Activated gamma-delta T cell treated with Interleukin-2 at 50 U/mL for 16 hours (primary cell): ENCODE results near the gene DYSF.

Experiments used
- DNase-seq: peaks from one replicate; pipeline ENCODE4 v3.0.0-alpha.2; 2020

The DYSF gene

DNA sequence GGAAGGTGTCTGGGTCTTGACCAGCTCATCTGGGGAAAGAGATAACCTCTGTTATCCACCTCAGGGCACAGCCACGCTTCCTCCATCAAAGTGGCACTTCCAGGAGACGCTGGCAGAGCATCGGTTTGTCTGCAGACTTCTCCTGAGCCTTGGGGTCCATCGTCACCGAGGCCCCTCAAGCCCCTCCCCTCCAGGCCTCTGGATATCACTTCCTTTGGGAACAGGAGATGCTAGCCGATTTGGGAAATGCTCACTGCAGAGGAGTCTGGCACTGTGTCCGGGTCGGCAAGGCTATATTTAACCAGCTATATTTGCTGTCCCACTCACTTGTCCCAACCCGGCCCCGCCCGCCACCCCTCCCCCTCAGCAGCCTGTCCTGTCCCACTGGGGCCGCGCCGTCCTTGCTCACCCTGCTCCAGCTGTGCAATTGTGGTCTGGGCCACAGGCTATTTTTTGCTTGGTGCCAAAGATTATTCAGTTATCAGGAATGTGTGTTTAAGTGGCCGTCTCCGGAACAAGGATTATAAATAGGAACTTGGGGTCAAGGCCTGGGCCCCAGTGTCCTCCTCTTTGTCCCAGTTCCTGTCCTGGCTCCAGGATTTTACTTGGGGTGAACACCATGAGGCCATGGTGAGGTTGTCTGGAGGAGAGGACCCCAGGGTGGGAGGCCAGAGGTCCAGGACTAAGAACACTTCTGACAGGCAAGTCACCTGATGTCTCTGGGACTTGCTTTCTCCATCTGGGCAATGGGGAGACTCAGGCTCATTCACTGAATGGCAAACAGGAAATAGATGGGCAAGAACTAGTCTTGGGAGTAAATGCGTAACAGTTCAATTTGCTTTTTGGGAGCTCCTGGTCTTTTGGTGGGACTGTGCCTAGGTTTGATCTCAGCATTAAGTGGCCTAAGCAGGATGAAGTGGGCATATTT, 263.6 kb downstream of the DYSF start:
- no peak for DNase-seq

DNA sequence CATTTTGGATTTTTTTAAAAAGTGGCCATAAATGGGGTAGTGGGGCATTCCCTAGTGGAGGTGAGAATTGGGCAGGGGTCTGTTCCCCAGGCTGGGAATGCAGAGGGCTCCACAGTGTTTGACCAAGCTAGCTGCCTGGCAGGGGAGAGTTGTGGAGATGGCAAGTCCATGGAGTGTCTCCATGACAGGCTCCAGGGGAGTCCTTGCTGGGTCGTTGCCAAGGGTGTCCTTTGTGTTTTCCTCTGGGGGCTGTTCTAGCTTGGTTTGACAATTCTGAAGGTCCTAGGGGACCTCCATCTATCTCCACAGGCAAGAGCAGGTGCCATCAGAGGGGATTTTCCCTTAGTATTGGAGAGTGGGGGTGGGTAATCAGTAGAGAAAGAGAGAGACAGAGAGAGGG, 265.3 kb downstream of the DYSF start:
- no peak for DNase-seq

DNA sequence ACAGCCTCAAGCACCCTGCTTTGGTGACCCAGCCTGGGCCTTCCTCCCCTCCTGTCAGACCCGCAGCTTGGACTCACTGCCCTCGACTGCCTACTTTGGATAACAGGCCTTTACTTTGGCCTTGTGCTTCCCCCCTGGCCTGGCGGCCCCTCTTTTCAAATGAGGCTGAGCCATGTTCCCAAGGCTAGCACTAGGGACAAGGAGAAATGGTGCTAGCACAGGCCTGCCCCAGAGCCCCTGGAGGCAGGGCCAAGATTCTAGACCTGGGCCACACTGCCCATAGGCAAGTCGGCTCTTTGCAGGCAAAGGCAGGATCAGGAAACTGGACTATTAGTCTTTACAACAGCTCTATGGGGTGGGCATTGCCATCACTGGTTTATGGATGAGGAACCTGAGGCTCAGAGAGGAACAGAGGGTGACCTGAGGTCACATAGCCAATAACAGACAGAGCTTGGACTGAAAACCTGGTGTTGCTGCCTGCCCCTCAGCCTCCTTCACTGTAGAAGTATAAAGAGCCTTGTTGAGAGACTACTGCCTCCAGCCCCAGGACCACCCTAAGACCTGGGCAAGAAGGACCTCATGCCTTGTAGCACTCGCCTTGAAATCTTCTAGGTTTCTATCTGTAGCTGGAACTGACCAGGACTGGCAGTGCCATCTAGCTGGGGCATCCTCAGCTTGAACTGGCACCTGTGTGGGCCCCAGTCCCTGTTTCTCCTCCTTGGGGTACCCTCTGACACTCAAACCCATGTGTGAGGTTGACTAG, 266.3 kb downstream of the DYSF start:
- no peak for DNase-seq

DNA sequence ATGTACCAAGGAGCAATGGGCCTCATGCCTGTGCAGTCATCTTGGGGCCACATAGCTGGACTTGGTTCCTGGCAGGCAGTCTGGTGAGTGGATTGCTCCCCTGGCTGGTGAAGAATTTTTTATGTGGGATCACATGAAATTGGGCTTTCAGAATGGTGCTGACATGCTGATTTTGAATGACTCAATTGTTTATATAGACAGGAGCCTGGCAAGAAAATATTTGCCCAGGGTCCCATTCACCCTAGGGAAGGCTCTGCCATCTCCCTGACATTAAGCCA, 266.9 kb downstream of the DYSF start:
- no peak for DNase-seq

DNA sequence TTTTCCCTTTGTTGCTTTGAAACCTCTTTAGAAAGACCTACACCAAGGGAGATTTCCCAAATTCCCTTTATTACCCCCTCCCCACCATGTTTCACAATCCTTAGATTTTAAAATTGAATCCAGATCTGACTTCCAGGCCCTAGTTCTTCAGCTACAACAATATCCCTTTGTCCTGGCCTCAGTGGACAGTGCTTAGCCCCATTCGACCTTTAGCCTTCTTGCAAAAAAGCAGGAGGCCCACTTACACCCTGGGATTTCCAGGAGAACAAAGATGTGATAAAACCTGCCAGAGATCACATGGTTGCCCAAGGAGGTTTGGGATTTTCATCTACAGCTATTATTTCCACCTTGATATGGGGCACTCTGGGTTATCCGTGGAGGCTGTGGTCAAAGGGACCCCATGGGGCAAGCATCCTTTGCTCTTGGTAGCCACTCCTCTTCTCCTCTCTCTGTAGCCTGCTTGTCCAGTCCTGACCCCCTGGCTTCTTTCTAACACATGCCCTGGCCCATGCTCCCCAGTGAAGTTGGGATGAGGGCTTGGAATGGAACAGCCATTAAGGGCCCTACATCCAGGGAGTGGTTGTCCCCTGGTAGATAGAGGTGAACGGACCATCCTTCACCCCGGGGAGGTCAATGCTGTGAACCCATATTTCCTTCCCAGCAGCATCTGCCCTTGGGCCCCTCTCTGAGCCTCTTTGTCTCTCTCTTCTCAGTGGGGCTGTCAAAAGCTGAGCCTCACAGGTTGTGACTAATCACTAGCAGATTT, 267.4 kb downstream of the DYSF start:
- DNase-seq, result no peak

DNA sequence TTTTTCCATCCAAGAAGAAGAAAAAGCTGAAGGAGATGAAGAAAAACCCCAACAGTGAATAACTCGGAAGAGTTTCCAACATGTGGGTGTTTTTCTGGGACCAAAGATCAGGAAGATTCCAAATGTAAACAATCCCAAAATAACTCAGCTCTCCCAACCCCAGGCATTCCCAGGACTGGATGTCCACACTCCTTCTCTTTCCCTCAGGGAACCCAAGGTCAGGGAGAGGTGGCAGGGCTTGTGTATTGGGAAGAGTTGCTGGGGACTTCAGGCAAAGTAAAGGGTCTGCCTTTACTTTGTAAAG, 268.0 kb downstream of the DYSF start:
- no peak for DNase-seq

DNA sequence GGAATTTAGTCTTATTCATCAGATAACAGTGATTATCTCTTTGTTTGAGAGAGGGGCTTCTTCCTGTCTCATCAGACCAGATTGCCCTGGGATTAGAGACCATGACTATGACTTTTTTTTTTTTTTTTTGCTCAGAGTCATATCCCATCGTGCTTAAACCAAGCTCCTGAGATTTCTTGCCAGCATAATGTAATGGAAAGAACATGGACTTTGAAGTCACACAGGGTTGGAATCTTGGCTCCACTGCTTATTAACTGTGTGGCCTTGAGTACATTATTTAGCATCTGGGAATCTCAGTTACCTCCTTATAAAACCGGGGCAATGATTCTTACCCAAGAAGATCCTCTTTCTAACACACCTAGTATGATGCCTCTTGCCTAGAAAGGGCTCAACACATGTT, 268.3 kb downstream of the DYSF start:
- DNase-seq, result no peak

DNA sequence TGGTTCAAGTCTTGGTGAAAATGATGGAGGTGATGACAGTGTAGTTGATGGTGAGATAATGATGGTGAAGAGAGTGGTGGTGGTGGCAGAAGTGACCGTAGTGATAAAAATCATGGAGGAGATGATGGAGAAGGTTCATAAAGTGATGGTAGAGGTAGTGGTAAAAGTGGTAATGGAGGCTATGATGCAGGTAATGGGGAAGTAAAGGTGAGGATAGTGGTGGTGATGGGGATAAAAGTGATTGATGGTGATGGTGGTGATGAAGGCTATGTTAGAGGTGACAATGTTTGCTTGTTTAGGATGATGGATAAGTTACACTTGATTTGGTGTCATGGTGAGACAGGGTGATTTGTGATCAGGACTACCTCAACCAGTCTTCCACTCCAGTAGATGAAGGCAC, 268.9 kb downstream of the DYSF start:
- no peak for DNase-seq

DNA sequence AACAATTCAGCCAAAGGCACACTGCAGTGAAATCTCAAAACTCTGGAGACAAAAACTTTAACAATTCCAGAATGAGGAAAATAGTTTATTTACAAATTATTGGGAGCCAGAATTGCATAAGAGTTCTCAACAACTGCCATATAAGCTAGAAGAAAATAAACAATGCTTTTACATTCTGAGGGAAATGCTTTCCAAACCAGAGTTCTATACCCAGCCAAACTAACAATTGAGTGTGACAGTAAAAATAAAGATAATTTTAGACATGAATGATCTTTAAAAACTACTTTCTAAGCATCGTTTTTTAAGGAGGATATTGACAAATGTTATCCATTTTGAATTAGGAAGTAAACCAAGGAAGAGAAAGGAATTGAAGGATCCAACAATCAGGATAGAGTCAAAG, 271.4 kb downstream of the DYSF start:
- no peak for DNase-seq

DNA sequence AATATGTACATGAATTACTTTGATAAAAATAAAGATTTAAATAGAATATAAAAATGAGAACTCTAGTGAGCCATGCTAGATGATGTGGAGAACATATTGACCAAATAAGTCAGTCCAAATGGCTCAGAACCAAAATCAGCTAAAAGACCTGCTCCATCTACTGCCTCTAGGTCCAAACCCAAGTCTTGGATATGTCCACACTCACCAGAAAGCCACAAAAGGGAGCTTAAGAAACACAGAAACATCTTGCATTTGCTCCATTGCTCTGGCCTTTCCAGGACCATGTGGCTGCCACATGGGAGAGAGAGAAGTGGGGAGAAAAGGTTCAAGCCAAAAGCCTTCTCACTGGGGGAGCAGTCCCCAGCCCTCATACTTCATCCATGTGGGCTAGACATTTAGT, 272.5 kb downstream of the DYSF start:
- no peak for DNase-seq

DNA sequence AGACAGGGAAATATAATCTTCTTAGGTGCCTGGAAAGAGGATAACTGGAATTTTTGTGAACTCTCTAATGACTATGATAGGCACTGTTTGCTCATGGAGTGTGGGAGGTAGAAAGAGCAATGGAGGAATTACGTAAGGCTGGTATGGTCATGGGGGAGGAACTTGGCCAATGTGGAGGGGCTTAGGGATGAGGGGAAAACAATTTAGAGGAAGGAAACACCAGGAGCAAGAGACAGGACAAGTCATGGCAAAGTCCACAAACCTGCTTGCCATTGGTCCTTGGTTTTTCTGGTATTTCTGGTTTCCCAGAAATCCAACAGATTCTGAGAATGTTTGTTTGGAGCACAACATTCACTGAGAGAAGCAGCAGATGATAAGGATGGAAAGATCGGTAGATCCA, 274.2 kb downstream of the DYSF start:
- no peak for DNase-seq

DNA sequence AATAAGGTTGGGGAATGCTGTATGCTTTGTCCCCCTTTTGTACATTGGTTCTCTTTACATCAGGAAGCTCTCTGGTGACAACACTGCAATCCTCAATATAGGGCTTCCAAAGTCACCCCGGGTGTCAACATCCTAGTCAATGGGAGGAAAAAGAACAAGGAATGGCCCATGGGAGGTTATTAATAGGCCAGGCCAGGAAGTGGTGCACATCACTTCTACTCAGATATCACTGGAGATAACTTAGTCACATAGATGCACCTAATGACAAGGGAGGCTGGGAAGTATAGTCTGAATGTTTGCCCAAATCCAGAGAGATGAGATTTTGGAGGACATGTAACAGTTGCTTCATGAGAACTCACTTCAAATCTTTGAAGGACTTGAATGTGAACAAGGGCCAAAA, 274.7 kb downstream of the DYSF start:
- DNase-seq, result no peak

DNA sequence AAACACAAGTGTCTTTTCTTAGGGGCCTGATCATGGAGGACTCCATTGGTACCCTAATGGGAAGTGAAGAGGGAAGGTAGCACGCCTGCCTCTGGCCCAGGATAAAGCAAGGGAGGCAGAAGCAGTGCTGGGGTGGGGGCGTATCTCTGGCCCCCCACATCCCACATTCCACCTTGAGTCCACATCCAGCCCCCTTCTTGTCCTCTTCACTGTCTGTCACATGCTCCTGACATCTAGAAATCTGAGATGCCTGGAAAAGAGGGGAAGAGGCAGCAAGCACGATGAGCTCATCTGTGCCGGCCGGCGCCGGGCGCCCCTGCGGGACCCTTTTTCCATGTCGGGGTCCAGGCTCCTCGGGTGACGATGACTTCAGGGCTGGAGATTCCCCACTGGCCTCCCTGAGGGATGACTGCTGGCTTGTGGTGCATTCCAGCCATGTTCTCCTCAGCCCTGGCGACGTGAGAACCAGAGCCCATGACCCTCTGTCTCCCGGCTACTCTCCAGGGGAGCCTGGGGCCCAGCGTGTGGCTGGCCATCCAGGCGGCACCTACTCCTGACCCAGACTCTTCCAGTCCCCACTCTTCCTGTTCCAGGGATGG, 277.5 kb downstream of the DYSF start:
- no peak for DNase-seq

DNA sequence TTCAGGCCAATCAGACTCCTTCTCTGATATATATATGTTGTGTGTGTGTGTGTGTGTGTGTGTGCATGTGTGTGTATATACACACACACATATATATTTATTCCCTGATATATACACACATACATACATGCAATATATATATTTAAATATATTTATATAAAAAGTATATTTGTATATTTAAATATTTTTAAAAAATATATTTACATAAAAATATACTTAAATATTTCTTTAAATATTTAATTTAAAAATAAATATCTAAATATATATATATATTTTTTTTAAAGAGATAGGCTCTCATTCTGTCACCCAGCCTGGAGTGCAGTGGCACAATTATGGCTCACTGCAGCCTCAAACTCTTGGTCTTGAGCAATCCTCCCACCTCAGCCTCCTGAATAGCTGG, 281.3 kb downstream of the DYSF start:
- DNase-seq, result no peak

DNA sequence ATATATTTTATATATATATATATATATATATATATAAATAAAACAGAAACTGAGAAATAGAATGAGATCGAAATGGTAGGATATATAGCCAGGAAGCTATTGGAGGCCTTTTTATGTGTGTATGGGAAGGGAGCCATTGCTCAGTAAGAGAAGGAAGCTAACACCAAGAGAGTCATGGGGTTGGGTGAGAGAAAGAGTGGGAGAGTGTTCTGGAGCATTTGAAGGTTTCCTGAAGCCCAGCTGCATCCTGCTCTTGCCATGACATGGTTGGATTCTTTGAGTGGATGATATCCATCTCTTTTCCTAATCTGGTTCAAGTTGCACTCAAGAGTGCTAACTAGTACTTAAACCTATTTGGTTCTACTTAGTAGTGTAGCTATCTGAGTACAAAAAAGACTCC, 282.3 kb downstream of the DYSF start:
- no peak for DNase-seq
